H9 (cell line): ENCODE data around the gene SIPA1L3. TPM values are rescaled to one million over a fixed set of nuclear protein-coding genes. Genes with fewer than 3 reads are reported as not detected.

Experiments
- DNase-seq: peaks from one replicate; pipeline ENCODE4 v3.0.0-alpha.2; 2017
- H2AFZ ChIP-seq: one replicate; pipeline ENCODE4 v1.6.1; 2013; ENCODE audit warnings: mild to moderate bottlenecking, low read length, control low read depth, moderate library complexity
- H2AK5ac ChIP-seq: 2 replicates; pipeline ENCODE4 v1.6.1; 2013; ENCODE audit warnings: low read length, control low read depth, mixed read lengths; ENCODE audit not compliant: insufficient read length
- H2BK120ac ChIP-seq: one replicate; pipeline ENCODE4 v1.6.1; 2013; ENCODE audit warnings: low read depth, mild to moderate bottlenecking, low read length, control low read depth, inconsistent platforms; ENCODE audit not compliant: poor library complexity, severe bottlenecking
- H2BK12ac ChIP-seq: 2 replicates; pipeline ENCODE4 v1.6.1; 2013; ENCODE audit warnings: low read length, control low read depth, mixed read lengths, low read depth; ENCODE audit not compliant: insufficient read length
- H2BK15ac ChIP-seq: 2 replicates; pipeline ENCODE4 v1.6.1; 2013; ENCODE audit warnings: low read depth, low read length, control low read depth
- H2BK20ac ChIP-seq: one replicate; pipeline ENCODE4 v1.6.1; 2013; ENCODE audit warnings: low read depth, mild to moderate bottlenecking, low read length, control low read depth, inconsistent platforms; ENCODE audit not compliant: poor library complexity, severe bottlenecking
- H2BK5ac ChIP-seq: 2 replicates; pipeline ENCODE4 v1.6.1; 2013; ENCODE audit warnings: low read length, control low read depth, mixed read lengths; ENCODE audit not compliant: insufficient read length
- H3K14ac ChIP-seq: 2 replicates; pipeline ENCODE4 v1.6.1; 2013; ENCODE audit warnings: low read length, control low read depth; ENCODE audit not compliant: insufficient read depth
- H3K18ac ChIP-seq: 2 replicates; pipeline ENCODE4 v1.6.1; 2013; ENCODE audit warnings: low read depth, mild to moderate bottlenecking, mixed read lengths, low read length, control low read depth; ENCODE audit not compliant: insufficient read length
- H3K23ac ChIP-seq: 2 replicates; pipeline ENCODE4 v1.6.1; 2013; ENCODE audit warnings: low read length, control low read depth, mixed read lengths, low read depth; ENCODE audit not compliant: insufficient read length
- H3K23me2 ChIP-seq: 2 replicates; pipeline ENCODE4 v1.6.1; 2013; ENCODE audit warnings: low read depth, mild to moderate bottlenecking, mixed read lengths, low read length, control low read depth; ENCODE audit not compliant: insufficient read length, poor library complexity, severe bottlenecking
- H3K27ac ChIP-seq: 2 replicates; pipeline ENCODE4 v1.5.1; 2013; ENCODE audit warnings: low read length, control low read depth, mixed read lengths, low read depth; ENCODE audit not compliant: insufficient read length
- H3K27me3 ChIP-seq: 2 replicates; pipeline ENCODE4 v1.6.1; 2013; ENCODE audit warnings: low read length, control low read depth, inconsistent platforms; ENCODE audit not compliant: insufficient read depth
- H3K4ac ChIP-seq: 2 replicates; pipeline ENCODE4 v1.6.1; 2013; ENCODE audit warnings: low read depth, mild to moderate bottlenecking, control low read depth, inconsistent platforms, low read length, moderate library complexity
- H3K4me1 ChIP-seq: 2 replicates; pipeline ENCODE4 v1.6.1; 2013; ENCODE audit warnings: low read length, control low read depth, inconsistent platforms; ENCODE audit not compliant: insufficient read depth
- H3K4me2 ChIP-seq: 2 replicates; pipeline ENCODE4 v1.6.1; 2013; ENCODE audit warnings: low read length, control low read depth, mixed read lengths; ENCODE audit not compliant: insufficient read length, insufficient read depth
- H3K56ac ChIP-seq: 2 replicates; pipeline ENCODE4 v1.6.1; 2013; ENCODE audit warnings: low read depth, mild to moderate bottlenecking, mixed read lengths, low read length, control low read depth; ENCODE audit not compliant: insufficient read length
- H3K79me1 ChIP-seq: 2 replicates; pipeline ENCODE4 v1.6.1; 2013; ENCODE audit warnings: low read depth, mild to moderate bottlenecking, moderate library complexity, low read length, control low read depth, inconsistent platforms; ENCODE audit not compliant: insufficient read depth, poor library complexity, severe bottlenecking
- H3K79me2 ChIP-seq: 2 replicates; pipeline ENCODE4 v1.6.1; 2013; ENCODE audit warnings: low read length, control low read depth, inconsistent platforms; ENCODE audit not compliant: insufficient read depth
- H3K9ac ChIP-seq: 2 replicates; pipeline ENCODE4 v1.6.1; 2013; ENCODE audit warnings: low read length, control low read depth, mixed read lengths; ENCODE audit not compliant: insufficient read length; ENCODE audit errors: extremely low read depth
- H3K9me3 ChIP-seq: one replicate; pipeline ENCODE4 v1.6.1; 2013; ENCODE audit warnings: low read depth, low read length, inconsistent platforms; ENCODE audit not compliant: control insufficient read depth
- H3T11ph ChIP-seq: one replicate; pipeline ENCODE4 v1.6.1; 2013; ENCODE audit warnings: mild to moderate bottlenecking, low read length, control low read depth, inconsistent platforms
- H4K20me1 ChIP-seq: one replicate; pipeline ENCODE4 v1.6.1; 2013; ENCODE audit not compliant: control insufficient read depth, insufficient read length, insufficient read depth
- H4K5ac ChIP-seq: 2 replicates; pipeline ENCODE4 v1.6.1; 2013; ENCODE audit warnings: low read depth, mild to moderate bottlenecking, mixed read lengths, low read length, control low read depth; ENCODE audit not compliant: insufficient read length
- H4K8ac ChIP-seq: replicated peaks from 2 replicates; pipeline ENCODE4 v1.6.1; 2013; ENCODE audit warnings: low read length, control low read depth, mixed read lengths, low read depth; ENCODE audit not compliant: insufficient read length
- H4K91ac ChIP-seq: 2 replicates; pipeline ENCODE4 v1.6.1; 2013; ENCODE audit warnings: low read depth, mild to moderate bottlenecking, moderate library complexity, mixed read lengths, low read length, control low read depth; ENCODE audit not compliant: insufficient read length
- H3K27ac Mint-ChIP-seq, 3 experiments: 2 replicates in 2 of 3; 3 replicates in 1 of 3; pipeline ENCODE4 v1.8.0; 2020 to 2021; ENCODE audit warnings: mixed read lengths in 3 of 3, mild to moderate bottlenecking in 1 of 3, moderate library complexity in 1 of 3
- H3K27me3 Mint-ChIP-seq: 2 replicates; pipeline ENCODE4 v1.8.0; 2021; ENCODE audit warnings: low read depth, mild to moderate bottlenecking, moderate library complexity, mixed read lengths
- H3K36me3 Mint-ChIP-seq, 3 experiments: 2 replicates in 2 of 3; 3 replicates in 1 of 3; pipeline ENCODE4 v1.8.0; 2020 to 2021; ENCODE audit warnings: low read depth in 3 of 3, mixed read lengths in 3 of 3; ENCODE audit not compliant: insufficient read depth in 1 of 3
- H3K4me1 Mint-ChIP-seq, 2 experiments: 2 replicates each; pipeline ENCODE4 v1.8.0; 2020; ENCODE audit warnings: mixed read lengths in 2 of 2
- H3K4me3 Mint-ChIP-seq, 2 experiments: 2 replicates in 1 of 2; 3 replicates in 1 of 2; pipeline ENCODE4 v1.8.0; 2020 to 2021; ENCODE audit warnings: mild to moderate bottlenecking in 2 of 2, mixed read lengths in 2 of 2, moderate library complexity in 1 of 2
- H3K9me3 Mint-ChIP-seq, 2 experiments: 2 replicates in 1 of 2; 3 replicates in 1 of 2; pipeline ENCODE4 v1.8.0; 2020; ENCODE audit warnings: mild to moderate bottlenecking in 2 of 2, mixed read lengths in 2 of 2, moderate library complexity in 1 of 2
- CTCF ChIP-seq: fragments of 200-600 bp; sonication (generic); conservative IDR thresholded peaks from 3 replicates; pipeline ENCODE4 v1.8.0; 2021; ENCODE audit warnings: antibody characterized with exemption, mild to moderate bottlenecking
- WGBS: extraction: QIAGEN DNeasy Blood & Tissue Kit; methylation state at CpG from one replicate; pipeline ENCODE4 v1.1.7; 2013; ENCODE audit warnings: missing lambda C conversion rate, low lambda C conversion rate, mixed read lengths; ENCODE audit not compliant: insufficient read length; ENCODE audit errors: extremely low coverage; 5-methylcytosine and 5-hydroxymethylcytosine counted together
- total RNA-seq: library from RNA; stranded (reverse); gene quantifications from 2 replicates; pipeline ENCODE4 v1.2.1, GENCODE V29; 2021

SIPA1L3 gene
- total RNA-seq, 1 experiment from 2014 or later: 40.1 TPM

DNA sequence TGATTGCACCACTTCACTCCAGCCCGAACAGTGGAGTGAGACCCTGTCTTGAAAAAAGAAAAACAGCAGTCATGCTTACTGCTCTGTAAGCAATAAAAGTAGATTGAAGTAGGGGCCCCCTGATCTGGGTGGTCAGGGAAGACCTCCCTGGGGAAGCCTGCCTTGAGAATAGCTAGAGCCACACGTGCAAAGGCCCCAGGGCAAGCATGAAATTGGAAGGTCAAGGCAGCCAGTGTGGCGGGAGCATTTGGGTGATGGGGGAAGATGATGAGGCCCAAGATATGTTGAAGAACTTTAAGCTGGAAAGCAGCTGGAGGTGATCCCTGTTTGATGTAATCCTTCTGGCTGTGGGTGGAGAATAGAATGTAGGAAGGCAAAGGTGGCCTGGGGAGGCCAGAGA lies 104.4 kb downstream of the SIPA1L3 start:
- H3K9me3 ChIP-seq: no peaks in the 10 kb centered on the region
- no peaks in the 10 kb centered on the region for H3K79me1 ChIP-seq
- no peaks in the 10 kb centered on the region for H3K23me2 ChIP-seq
- no CpG with 5 or more reads among the region's 3 CpGs for WGBS
- H3K27me3 ChIP-seq: no peaks in the 10 kb centered on the region
- H2BK20ac ChIP-seq: no peak overlapping the region
- H3K23ac ChIP-seq: no peak overlapping the region
- H3K27ac ChIP-seq: no peak overlapping the region
- Mint-ChIP-seq H3K36me3 (peaks cover 2 to 7% (median 3%) of the 10 kb centered on the region in 3 experiments; a peak in 4 of 7 replicates), H3K27me3 (no peaks in the 10 kb centered on the region), H3K4me1 (peaks cover 27 to 35% of the 10 kb centered on the region in 2 experiments), H3K27ac (peak overlapping the region in 2 of 3 experiments; percentile 12 to 79; a peak in 5 of 7 replicates), H3K9me3 (no peaks in the 10 kb centered on the region), H3K4me3 (peak overlapping the region in 1 of 2 experiments; percentile 47; a peak in 1 of 5 replicates)
- H3K56ac ChIP-seq: no peak overlapping the region
- no peak overlapping the region for H2BK120ac ChIP-seq
- no peak overlapping the region for H4K8ac ChIP-seq
- no peak overlapping the region for H4K91ac ChIP-seq
- no peak overlapping the region for H2BK12ac ChIP-seq
- H2BK15ac ChIP-seq: no peak overlapping the region
- DNase-seq: no peak
- no peaks in the 10 kb centered on the region for H4K20me1 ChIP-seq
- H3K4me1 ChIP-seq: peaks cover 3% of the 10 kb centered on the region; the same call in 1 of the 2 replicates
- H3T11ph ChIP-seq: no peak overlapping the region
- H3K18ac ChIP-seq: no peak overlapping the region
- H3K79me2 ChIP-seq: peaks cover 2% of the 10 kb centered on the region; the same call in 1 of the 2 replicates
- H3K4ac ChIP-seq: no peak overlapping the region
- no peak overlapping the region for H2AK5ac ChIP-seq
- no peak overlapping the region for H2AFZ ChIP-seq
- H3K4me2 ChIP-seq: no peak overlapping the region
- no peak overlapping the region for H4K5ac ChIP-seq
- no peak overlapping the region for H3K9ac ChIP-seq
- no peak for TF ChIP-seq CTCF
- H2BK5ac ChIP-seq: no peak overlapping the region
- H3K14ac ChIP-seq: no peak overlapping the region
